HG03064 (cell line): ENCODE measurements around the gene SYNGR2.
"Not testable (repeated sequence)": the region's sequence is repeated elsewhere in the genome, so short reads cannot be mapped to it uniquely, and the experiment has no call there.

ENCODE experiments used
- ATAC-seq: cut with Tn5 transposase; IDR thresholded peaks from one replicate; pipeline ENCODE4 v1.9.1; 2021; ENCODE audit warnings: low read depth; ENCODE audit not compliant: unreplicated experiment

Gene SYNGR2

GRCh38 chr17:78129351-78130089 lies 38.9 kb upstream of the SYNGR2 start:
- ATAC-seq = no peak

DNA sequence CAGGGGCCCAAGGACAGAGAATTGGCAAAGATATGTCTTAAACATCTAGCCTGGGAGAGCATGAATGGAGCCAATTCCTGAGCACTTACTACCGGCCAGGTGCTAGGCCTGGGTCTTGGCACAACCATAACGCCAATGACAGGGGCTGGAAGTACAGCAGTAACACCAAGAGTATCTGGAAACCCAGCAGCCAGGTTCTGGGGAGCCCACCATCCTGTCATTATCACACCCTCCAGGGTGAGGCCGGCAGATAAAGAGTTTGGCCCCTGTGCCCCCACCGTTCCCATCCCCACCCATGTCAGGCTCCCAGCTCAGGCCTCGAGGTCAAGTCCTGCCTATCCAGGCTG lies 38.3 kb upstream of the SYNGR2 start:
- ATAC-seq = no peak

- no peak for ATAC-seq
Observed at GRCh38 chr17:78130437-78131101, 37.8 kb upstream of the SYNGR2 start, which contains the start of gene TMC8. TSS of gene TMC8 (plus strand) at chr17:78130771. CDS start at chr17:78131589, 818 bp downstream.

GRCh38 chr17:78131172-78132083 lies 37.0 kb upstream of the SYNGR2 start:
- ATAC-seq = no peak

- ATAC-seq = no peak
Observed at GRCh38 chr17:78132084-78132676, 36.2 kb upstream of the SYNGR2 start.

GRCh38 chr17:78132767-78133178 lies 35.6 kb upstream of the SYNGR2 start:
- ATAC-seq = no peak

- no peak for ATAC-seq
Observed at GRCh38 chr17:78133179-78133951, 35.0 kb upstream of the SYNGR2 start.

DNA sequence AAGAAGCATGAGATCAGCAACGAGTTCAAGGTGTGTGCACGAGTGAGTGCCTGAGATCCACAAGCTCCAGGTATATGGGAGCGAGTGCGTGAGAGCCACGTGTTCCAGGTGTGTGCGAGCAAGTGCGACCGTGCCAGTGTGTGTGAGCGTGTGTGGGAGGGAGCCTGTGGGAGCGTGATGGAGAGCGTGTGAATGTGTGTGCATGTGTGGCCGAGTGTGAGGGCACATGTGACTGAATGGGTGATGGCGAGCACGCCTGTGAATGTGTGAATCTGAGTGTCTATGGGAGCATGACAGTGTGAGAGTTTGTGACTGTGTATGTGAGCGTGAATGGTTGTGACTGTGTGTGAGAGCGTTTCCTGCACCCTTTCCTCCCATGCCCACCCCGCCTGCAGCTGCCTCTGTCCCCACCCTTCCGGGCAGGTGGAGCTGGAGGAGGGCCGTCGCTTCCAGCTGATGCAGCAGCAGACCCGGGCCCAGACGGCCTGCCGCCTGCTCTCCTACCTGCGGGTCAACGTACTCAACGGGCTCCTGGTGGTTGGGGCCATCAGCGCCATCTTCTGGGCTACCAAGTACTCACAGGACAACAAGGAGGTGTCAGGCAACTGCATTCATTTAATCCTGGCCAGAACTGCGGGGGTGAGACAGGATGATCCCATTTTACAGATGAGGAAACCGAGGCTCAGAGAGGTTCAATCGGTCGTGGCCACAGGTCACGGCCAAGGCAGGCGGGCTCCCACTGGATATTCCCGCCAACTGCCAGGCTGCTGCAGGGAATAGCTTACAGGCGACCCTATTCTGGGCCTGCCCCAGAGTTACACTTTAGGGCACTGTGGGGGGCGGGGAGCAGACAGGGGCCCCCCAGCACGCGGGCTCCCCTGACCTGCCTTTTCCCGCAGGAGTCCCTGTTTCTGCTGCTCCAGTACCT lies 34.1 kb upstream of the SYNGR2 start:
- no peak for ATAC-seq

DNA sequence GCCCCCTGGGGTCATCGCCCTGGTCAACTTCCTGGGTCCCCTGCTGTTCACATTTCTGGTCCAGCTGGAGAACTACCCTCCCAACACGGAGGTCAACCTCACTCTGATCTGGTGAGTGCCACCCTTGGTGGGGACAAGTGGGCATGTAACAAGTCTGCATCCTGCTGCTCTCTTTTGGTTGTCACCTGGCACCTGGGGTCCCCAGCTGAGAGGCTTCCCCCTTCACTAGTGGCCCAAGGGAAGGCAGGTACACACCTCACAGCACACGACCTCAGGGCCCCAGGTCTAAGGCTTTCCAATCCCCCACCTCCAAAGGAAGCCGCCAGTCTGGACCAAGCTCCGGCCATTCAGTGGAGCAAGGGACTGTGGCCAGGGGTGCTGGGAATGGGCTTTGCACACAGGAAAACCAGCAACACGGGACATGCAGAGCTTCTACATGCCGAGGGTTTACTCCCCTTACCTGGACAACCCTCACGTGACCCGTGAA lies 33.4 kb upstream of the SYNGR2 start:
- ATAC-seq = no peak

DNA sequence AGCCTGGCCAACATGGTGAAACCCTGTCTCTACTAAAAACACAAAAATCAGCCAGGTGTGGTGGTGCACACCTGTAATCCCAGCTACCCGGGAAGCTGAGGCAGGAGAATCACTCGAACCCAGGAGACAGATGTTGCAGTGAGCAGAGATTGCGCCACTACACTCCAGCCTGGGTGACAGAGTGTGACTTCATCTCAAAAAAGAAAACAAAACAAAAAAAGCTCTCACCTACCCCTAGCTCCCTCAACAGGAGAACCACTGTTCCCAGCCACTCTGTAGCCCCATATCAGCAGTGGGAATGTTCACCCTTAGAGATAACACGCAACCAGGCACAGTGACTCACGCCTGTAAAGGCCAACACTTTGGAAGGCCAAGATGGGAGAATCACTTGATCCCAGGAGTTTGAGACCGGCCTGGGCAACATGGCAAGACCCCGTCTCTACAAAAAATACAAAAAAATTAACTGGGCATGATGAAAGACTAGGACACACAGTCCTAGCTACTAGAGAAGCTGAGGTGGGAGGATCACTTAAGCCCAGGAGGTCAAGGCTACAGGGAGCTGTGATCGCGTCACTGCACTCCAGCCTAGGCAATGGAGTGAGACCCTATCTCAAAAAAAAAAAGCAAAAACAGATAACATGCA lies 32.4 kb upstream of the SYNGR2 start:
- ATAC-seq = no peak

DNA sequence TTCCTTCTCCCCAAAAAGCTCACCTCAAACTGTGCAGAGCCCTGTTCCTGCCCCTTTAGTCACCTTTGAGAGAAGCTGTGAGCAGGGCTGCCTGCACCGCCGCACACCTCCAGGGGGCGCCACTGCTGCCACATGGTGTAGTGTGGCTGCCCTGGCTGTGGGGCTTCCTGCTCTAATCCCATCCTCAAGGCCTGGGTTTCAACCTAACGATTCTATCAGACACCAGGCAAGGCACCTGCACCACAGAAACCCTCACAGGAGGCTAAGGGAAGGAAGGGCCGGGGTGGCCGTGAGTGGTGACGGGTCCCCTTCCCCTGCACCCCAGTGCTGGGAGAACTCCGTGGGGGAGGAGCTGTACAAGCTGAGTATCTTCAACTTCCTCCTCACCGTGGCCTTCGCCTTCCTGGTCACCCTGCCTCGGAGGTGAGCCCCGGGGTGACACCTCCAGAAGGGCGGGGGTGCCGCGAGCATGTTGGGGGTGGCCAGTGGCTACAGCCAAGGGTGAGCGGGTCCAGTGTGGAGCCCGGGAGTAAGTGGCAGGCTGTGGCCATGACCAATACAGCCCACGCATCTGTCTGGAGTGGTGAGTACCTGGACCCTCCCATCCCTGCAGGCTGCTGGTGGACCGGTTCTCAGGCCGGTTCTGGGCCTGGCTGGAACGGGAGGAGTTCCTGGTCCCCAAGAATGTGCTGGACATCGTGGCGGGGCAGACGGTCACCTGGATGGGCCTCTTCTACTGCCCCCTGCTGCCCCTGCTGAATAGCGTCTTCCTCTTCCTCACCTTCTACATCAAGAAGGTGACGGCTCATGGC lies 30.8 kb upstream of the SYNGR2 start:
- no peak for ATAC-seq

GRCh38 chr17:78138204-78139060 lies 29.9 kb upstream of the SYNGR2 start:
- ATAC-seq = no peak

GRCh38 chr17:78139861-78140168 lies 28.6 kb upstream of the SYNGR2 start:
- ATAC-seq = not testable (repeated sequence)

DNA sequence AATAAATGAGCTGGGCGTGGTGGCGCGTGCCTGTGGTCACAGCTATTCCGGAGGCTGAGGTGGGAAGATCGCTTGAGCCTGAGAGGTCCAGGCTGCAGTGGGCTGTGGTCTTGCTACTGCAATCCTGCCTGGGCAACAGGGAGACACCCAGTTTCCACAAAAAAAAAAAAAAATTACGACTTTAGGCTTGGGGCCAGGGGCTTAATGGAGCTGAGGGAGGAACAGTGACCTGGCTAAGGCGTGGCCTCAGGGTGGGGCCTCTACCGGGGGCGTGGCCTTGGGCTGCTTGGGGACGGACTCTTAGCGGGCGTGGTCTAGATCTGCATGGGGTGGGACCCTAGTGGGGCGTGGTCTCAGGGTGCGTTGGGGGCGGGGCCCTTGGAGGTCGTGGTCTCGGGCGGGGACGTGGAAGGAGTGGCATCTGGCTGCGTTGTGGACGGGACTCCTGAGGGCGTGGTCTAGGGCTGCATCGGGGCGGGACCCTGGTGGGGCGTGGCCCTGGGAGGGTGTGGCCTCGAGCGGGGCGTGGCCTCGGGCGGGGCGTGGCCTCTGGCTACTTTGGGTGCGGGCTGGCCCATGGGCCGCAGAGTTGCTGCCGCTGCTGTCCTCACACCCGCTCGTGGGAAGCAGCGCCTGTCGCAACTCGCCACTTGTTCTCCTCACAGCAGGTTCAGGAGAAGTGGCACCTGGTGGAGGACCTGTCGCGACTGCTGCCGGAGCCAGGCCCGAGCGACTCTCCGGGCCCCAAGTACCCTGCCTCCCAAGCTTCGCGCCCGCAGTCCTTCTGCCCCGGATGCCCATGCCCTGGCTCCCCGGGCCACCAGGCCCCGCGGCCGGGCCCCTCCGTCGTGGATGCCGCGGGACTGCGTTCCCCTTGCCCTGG lies 28.0 kb upstream of the SYNGR2 start:
- ATAC-seq = peak; percentile 48

DNA sequence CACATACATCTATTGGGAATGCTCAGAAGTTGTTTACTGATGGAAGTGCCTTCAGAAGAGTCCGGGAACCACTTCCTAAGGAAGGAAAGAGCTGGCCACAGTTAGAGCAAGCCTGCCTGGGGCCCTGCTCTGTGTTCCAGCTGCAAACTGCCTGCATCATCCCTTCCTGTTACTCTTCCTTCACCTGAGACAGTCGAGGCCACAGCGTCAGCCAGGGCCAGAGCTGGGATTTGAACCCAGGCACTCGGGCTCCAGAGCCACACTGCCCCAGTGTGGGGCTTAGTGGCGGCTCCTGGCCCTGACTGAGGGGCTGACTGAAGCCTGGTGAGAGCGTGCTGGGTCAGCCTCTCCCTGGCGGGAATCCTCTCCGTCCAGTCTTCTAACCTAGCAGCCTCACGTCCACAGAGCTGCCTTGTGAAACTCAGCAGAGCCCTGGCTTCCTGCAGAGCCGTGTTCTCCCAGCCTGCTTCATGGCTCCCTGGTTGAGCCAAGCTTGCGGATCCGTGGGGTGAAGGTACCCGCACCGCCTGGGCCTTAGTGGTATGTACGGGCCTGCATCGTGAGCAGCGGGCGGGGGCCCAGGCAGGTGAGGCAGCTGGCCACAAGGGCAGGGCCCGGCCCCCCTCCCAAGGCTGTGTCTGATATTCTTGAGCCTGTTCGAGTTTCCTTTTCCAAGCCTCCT lies 26.8 kb upstream of the SYNGR2 start:
- no peak for ATAC-seq
